Ecto neural progenitor cell (in vitro differentiated cells): ENCODE data around the gene TAC4.

ENCODE experiments used
- DNase-seq: peaks from one replicate; pipeline ENCODE4 v3.0.0-alpha.2; 2018; ENCODE audit warnings: low spot score

Gene TAC4

GRCh38 chr17:49872754-49873377 lies 25.0 kb upstream of the TAC4 start:
- no peak for DNase-seq

- no peak for DNase-seq
Measured at GRCh38 chr17:49871211-49871610, 23.3 kb upstream of the TAC4 start.

- DNase-seq, result no peak
Measured at GRCh38 chr17:49870298-49870697, 22.4 kb upstream of the TAC4 start.

GRCh38 chr17:49869038-49869374 lies 21.1 kb upstream of the TAC4 start:
- DNase-seq, result no peak

GRCh38 chr17:49866882-49867413 lies 19.1 kb upstream of the TAC4 start:
- DNase-seq, result no peak

- no peak for DNase-seq
Measured at GRCh38 chr17:49866019-49866380, 18.1 kb upstream of the TAC4 start.

GRCh38 chr17:49862781-49863331 lies 15.0 kb upstream of the TAC4 start:
- DNase-seq, result no peak

GRCh38 chr17:49861150-49861884 lies 13.4 kb upstream of the TAC4 start:
- DNase-seq, result peak; percentile 88

- peak; percentile 65 for DNase-seq
Measured at GRCh38 chr17:49859991-49860953, 12.4 kb upstream of the TAC4 start.

- no peak for DNase-seq
Measured at GRCh38 chr17:49858796-49859195, 10.9 kb upstream of the TAC4 start.

GRCh38 chr17:49854126-49854525 lies 6.3 kb upstream of the TAC4 start:
- no peak for DNase-seq

- no peak for DNase-seq
Measured at GRCh38 chr17:49853470-49854015, 5.7 kb upstream of the TAC4 start.

- DNase-seq, result peak; percentile 93
Measured at GRCh38 chr17:49851387-49852291, 3.8 kb upstream of the TAC4 start.

GRCh38 chr17:49850772-49851386 lies 3.0 kb upstream of the TAC4 start:
- peak; percentile 67 for DNase-seq

- DNase-seq, result peak; percentile 51
Measured at GRCh38 chr17:49850218-49850610, 2.3 kb upstream of the TAC4 start.

- DNase-seq, result no peak
Measured at GRCh38 chr17:49848739-49849138, 870 bp upstream of the TAC4 start.

GRCh38 chr17:49846938-49847712 lies 744 bp downstream of the TAC4 start:
- DNase-seq, result no peak

- DNase-seq, result no peak
Measured at GRCh38 chr17:49845321-49845720, 2.5 kb downstream of the TAC4 start.

GRCh38 chr17:49843774-49844350 lies 4.0 kb downstream of the TAC4 start:
- no peak for DNase-seq
